HG03095 (cell line): ENCODE measurements around the gene SNX27.

Experiments used
- ATAC-seq: cut with Tn5 transposase; IDR thresholded peaks from one replicate; pipeline ENCODE4 v1.9.1; 2021; ENCODE audit warnings: moderate library complexity; ENCODE audit not compliant: unreplicated experiment

Gene SNX27

DNA sequence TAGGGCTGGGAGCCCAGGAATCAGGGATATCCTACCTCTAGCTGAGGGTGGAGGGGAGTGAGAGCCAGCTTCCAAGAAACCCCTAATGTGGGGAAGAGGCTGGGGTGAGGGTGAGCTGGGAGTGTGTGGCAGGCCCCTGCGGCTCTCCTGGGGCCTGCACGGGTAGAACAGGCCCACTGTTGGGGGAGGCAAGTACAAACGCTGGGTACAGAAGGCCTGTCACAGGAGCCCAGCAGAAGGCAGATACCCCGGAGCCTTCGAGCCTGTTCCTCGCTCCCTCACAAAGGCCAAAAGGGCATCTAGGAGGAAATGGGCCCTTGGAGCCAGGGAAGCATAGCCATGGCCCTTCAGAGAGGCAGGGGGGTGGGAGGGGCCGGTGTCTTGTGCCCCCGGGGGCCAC, 91.1 kb downstream of the SNX27 start:
- no peak for ATAC-seq

DNA sequence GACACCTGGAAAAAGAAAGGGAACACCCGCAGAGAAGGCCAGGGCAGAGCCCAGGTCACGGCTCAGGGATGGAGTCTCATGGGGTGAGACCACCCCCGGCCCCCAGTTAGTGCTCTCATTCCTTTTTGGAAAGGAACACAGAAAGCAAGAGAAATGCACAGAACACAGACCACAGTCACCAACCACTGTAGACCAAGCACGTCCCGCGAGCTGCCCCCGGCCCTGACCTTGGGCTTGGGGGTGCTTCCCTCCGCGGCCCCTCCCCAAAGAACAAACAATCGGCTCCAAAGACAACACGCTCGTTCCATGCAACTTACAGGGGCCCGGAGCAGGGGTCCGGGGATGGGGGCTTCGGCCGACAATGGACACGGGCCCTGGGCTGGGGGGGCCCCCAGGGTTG, 92.0 kb downstream of the SNX27 start:
- ATAC-seq, result no peak

DNA sequence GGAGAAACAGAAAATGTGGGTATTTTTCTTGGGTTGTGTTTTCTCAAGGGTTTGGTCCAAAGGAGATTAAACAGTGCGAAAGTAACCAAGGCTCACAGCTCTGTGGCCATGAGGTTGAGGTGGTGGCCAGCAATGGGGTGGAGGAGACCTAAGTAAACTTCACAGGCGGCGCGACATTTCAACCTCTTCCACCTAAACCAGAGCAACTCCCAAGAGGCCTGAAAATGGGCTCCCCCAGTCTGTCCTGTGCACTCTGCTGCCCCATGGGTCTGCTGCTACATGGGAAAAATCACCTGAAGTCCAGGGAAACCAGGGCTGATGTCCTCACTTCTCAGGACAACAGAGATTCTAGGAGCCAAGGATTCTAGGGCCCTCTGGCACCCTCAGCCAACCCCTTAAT, 92.4 kb downstream of the SNX27 start:
- ATAC-seq, result no peak

DNA sequence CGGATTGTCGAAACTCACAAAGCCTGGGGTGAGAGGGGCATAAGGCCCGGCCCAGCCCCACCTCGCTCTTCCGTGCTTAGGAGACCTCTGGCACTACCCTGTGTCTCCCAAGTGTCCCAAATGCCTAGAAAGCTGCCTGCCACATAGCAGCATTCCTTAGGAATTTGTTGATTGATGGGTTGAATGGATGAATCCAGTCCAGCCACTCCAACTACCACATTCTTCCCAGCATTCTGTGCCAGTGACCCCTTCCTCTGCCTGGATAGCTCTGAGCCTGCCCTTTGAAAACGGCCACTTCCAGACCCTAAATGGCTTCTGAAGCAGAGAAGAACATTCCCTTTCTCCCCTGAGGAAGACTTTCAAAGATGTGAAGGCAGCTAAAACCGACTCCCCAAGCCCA, 93.3 kb downstream of the SNX27 start:
- ATAC-seq, result no peak

DNA sequence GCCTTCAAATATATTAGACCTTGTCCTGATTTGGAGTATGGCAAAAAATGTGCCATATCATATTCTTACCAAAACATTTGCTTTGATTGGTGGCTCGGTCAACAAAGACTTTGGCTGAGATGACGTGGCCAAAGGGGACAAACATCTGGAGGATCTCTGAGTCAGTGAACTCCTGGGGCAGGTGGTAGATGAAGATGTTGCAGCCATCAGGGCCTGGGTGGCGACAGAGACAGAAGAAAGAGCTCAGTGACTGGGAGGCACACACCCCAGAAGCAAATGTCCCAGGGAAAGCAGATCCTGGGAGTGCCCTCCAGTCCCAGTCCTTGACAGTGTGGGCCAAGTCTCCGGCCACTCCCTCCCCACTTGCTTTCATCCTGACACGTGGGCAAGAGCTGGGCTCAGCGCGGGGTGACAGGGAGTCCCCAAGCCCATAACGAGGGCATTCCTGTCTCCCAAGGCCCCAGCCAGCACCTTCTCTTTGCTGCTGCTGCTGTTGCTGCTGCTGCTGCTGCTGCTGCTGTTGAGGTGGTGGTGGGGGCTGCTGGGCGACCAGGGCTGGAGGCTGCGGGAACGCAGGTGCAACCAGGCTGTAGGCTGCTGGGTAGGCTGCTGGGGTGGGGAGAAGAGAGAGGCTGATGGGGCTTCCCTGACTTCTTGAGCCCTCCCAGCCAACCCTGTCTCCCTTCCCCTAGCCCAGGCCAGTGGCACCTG, 94.1 kb downstream of the SNX27 start:
- ATAC-seq, result no peak

DNA sequence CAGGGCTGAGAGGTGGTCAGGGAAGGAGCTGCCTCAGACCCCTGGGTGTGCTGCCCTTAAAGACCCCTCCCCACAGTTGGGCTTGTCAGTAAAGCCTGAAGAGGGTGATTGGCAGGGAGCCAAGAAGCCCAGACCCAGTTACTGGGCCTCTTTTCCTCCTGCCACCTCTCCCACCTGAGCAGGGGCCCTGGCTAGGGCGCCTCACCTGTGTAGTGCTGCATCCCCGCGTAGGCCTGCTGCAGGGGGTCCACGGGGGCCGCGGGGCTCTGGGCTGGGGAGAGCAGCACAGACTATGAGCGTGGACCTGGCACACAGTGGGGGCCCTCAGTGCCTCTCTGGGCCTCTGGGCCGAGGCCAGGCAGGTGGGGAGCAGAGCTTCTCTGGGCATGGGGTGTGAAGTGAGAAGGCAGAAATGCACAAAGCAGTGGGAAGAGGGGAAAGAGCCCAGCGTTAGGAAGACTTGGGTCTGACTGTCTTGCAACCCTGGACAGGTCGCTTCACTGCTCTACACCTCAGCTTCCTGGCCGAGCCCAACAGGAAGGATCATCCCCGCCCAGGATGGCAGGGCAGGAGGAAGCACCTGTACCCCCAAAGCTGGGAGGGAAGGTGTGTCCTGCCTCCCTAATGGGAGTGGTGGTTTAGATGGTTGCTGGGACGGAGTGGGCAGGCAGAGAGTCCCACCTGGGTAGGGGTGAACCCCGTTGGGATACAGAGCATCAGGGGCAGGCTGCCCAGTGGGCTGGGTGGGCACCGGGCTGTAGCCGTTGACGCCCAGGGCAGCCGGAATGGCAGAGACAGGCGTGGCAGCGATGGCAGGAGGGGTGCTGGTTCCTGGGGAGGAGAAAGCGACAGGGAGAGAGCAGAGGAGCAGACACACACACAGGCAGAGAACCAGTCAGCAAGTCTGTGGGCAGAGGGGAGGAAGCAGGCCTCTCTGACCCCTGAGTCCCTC, 94.9 kb downstream of the SNX27 start:
- no peak for ATAC-seq

DNA sequence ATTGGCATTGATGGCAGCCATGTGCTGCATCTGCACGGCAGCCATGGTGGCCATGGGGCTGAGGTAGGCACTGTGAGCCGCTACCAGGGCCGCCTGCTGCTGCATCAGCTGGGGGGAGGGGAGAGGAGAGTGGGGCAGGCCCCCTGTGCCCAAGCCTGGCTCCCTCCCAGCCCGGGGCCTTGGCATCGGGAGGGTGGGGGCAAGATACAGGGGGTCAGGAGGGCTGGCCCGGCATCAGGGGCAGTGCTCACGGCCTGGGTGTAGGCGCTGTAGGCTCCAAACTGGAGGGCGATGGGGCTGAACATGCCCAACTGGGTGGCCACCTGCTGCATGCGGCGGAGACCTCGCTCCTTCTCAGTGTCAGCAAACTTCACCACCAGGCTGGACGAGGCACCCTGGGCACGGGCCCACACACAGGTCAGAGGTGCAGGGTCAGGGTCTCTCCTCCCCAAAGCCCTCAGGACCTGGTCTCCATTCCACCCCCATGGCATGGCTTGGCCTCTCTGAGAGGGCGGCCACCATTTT, 95.8 kb downstream of the SNX27 start:
- no peak for ATAC-seq

DNA sequence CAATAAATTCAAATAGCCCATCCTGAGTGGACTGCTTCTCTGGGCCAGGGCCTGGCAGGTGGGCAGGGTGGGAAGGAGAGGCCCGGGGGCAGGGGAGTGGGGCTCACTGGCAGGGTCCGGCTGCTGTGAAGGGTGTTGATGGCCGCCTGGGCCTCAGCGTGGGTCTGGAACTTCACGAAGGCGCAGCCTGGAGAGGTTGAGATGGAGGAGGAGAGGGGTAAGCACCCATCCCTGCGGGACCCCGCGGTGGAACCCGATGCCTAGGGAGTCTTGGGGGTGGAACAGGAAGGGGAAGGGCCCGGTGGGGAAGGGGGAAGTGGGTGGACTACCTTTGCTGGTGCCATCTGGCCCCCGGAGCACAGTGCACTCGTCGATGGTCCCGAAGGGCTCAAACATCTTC, 97.0 kb downstream of the SNX27 start:
- no peak for ATAC-seq

DNA sequence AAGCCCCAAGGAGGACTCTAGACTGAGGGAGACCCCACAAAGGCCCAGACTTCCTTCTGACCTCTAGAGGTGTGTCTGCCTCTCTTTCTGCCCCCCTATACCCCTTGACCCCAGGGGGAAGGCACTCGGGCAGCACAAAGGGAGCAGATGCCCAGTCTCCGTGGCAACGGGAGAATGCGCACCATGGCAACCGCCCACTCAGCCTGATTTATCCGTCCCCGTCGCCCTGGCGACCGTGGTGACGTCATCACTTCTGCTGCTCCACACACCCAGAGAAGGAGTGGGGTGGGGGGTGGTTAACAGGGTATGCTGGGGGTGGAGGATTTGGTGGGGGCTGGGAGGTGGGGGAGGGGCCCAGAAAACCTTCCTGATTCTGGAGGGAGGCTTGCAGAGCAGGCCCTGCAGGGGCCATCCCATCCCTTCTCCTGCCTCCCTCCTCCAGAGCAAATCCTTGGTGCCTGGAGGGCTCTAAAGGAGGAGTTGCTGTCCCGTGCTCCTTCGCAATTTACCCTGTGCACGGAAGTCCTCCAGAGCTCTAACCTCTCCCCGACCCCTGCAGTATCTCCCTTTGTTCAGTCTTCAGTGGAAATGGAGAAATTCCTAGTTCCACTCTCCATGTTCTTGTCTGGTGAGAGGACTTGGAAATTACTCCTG, 98.5 kb downstream of the SNX27 start:
- ATAC-seq, result no peak

DNA sequence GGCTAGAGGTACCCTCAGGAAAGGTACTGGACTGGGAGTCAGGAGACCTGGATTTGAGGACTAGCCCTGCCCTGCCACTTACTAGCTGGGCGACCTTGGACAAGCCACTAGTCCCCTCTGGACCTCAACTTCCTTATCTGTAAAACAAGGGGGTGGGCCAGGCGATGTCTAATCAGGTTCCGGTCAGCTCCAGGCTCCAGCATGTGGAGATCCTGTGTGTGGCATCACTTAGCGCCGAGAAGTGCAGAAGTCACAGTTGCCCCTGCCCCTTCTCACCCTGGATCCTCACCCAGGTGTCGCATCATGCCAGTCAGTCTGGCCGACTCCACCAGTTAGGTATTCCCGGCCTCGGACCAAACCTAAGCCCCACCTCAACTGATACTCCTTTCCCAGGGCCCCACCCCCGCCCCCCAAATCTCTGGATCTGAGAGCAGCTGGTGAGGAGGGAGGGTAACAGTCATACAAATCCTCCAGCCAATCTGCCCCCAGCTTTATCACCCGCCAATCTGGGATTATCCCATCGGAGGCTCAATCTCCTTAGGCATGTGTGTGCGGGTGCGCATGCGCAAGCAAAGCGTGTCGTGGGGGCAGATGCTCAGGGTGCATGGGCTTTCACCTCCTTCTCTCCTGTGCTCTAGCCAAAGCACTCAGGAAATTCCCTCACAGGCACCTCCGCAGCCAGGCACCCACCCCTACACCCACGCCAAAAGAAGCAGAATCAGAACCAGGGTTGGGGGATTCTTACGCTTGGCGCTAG, 99.4 kb downstream of the SNX27 start:
- no peak for ATAC-seq

DNA sequence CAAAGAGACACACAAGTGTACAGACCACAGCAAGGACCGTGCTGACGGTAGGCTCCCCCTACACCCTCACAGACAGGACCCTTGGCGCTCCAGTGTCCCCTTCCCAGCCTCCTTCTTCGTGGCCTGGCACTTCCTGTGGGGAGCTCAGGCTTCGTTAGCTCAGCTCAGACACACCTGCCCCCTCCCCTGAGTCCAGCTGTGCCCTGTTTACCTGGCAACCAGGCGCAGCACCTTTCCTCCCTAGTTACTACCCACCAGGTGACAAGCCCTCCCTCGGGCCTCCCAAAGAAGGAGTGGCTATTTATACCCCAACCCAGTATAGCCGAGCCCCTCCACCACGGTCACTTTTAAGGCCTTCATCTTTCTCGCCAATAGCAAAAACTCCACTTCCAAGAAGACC, 100.1 kb downstream of the SNX27 start:
- no peak for ATAC-seq

DNA sequence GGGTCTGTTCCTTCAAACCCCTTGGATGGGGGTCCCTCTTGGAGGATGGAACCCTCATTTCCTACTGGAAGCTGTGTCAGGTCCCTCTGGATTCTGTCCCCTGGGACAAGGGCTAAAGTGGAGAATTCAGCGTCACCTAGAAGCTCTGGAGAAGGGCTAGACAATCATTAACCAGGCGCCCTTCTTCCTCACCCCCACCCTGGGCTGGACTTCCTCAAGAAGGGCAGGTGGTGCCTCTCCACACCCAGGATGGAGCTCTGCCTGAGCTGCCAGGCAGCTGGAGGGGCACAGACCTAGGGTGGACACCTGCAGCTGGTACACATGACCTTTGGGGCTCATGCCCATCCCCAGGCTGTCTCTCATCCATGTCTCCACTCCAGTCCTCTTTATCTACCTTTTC, 101.2 kb downstream of the SNX27 start:
- ATAC-seq, result no peak

DNA sequence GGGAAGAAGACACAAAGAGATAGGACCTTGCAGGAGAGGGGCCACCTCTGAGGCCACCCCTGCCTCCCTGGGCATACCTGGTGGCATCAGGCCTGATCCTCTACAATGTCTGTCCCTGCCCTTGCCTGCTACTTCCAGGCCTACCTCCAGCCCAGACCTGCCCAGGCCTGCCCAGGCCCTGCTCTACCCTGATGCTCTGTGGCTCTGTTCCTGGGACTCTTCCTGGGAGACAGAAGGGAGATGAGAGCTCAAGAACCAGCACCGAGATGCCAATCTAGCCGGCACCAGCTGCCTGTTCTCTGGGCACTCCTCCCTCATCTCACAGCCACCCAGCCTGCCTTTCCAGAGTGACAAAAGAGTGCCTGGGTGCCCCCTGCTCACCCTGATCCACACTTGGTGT, 102.0 kb downstream of the SNX27 start:
- no peak for ATAC-seq

DNA sequence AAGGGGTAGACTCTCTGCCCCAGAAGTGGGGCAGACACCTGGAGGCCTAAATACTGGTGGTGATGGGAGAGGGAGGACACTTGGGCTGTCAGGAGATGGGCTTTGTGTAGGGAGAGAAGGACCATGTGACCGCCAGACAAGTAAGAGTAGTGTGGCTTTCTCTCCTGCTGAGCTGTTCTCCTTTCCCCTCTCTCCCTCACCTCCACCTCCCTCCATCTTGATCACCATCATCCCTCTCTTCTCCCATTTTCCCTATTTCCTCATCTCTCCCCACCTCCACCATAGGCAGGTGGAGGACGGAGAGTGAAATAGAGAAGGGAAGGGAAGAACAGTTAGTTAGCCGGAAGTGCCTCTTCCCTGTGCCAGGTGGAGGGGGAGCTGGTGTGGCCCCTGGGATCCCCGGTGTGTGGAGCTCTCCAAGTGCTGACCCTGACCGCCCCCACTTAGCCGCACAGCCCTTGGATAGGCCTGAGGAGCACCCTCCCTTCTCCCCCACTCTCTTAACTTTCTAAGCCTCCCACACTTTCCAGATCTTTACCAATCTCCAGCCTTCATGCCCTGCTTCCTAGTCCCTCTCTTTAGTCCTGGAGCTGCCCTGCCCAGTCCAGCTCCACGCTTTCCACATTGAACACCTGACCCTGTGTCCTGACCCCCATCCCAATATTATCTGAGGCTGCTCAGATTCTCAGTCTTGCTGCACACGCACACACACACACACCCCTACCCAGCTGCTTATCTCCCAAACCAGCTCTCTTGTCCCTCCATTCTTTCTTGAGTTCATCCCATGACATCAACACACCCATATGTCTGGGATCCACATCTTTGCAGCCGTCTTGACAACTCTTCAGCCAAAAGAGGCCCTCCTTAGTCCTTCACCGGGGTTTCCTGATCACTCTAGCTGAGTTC, 103.2 kb downstream of the SNX27 start:
- ATAC-seq, result no peak

DNA sequence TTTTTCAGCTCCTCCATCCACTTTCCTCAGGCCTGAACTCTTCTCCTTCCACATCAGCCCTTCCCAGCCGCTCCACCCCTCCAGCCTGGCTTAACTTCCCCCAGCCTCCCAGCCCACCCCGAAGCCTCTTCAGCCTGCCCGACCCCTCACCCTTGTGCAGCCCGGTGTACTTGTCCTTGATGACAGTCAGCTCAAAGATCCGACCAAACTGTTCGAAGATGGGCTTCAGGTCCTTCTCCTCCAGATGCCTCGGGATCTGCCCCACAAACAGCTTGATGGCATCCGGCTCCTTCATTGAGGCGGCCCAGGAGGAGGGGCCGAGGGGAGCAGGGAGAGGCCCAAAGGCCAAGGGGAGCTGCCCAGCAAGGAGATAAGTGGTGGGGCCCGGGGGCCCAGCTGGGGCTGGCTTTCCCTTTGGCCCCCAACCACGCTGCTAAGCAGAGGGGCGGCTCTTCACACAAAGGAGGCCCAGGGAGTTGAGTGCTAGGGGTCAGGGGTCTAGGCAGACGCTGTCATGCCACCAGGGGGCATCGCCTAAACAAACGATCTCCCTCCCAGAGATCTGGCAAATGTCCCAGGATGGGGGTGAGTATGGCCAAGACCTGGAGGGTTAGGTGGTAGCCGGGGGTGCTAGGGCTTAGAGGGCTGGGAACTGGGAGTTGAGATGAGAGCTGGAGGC, 104.0 kb downstream of the SNX27 start:
- no peak for ATAC-seq

DNA sequence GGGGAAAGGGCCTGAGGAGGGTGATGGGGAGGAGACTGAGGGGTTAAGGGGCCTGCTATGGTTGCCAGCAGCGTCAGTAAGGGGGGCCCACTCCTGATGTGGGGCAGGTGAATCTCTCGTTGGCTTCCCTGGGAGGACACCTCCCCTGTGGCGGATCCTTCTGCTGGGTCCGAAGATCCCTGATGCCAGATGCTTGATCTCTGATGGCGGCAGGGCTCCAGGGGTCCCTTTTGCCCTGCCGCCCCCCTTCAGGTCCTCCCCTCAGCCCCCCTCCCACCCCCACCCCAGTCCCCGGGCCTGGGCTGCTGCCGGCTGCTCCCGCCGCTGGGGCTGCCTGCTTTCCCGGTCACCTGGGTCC, 104.5 kb downstream of the SNX27 start:
- ATAC-seq, result no peak

DNA sequence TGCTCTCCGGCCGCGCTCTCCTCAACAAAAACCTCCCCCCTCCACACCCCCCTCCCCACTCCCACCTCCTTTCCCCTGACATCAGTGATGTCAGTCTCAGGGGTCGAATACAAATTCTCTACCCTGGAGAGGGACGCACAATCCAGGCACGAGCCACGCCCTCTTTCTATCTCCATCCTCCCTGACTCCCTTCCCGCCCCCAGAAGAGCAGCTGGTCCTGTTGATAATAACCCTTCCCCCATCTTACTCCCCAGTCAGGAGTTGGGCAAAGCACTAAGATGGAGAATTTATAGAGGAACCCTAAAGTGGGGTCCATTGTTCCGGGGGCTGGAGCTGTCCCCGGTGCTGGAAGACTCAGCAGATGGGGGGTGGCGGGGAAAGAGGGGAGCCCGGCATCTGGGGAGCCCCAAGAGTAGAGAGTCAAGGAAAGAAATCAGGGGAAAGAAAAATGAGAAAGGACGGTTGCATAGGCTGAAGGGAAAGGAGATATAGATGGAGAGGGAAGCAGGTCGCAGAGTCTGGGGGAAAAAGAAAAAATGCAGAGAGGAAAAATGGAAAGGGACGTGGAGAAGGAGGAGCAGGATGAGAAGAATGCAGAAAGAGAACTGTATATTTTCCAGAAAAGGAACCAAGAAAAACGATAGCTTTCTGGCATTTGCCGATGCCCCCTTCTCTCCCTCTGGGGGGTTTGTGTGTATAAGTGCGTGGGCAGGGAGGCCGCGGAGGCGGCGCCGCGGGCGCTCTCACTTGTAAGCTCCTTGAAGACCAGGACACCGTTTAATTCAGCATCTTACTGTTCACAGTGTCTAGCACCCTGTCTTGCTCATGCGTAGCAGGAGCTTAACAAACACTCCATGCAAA, 105.2 kb downstream of the SNX27 start, which contains the start of gene CELF3:
TSS of gene CELF3 (minus strand) at position 33 of the 861 bp plus-strand sequence. CDS start 783 bp downstream, outside the sequence.
- no peak for ATAC-seq

DNA sequence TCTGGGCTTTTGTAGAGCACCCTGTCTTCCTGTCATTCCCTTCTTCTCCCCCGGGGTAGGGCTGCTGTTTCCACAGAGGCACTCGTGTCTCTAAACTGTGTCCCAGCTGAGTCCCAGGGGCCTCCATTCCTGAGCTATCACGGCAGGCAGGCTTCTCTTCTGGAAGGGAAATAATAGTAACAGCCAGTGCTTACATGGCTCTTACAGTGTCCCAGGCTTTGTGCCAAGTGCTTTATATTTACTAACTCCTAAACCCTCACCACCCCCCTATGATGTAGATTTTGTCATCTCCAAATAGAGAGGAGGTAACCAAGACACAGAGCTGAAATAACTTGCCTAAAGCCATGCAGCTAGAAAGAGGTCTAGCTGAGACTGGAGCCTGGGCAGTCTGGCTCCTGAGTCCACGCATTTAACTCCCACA, 106.2 kb downstream of the SNX27 start:
- ATAC-seq, result no peak
